NCI-H2029 (cell line): ENCODE data around the gene GIMAP2.

Experiments used
- DNase-seq: peaks from one replicate; lab custom pipeline; 2025; lab: John Stamatoyannopoulos, UW

Gene GIMAP2

GRCh38 chr7:150733482-150734095, 48.1 kb downstream of the GIMAP2 start:
- DNase-seq = no peak

GRCh38 chr7:150734254-150734653, 48.7 kb downstream of the GIMAP2 start:
- DNase-seq = no peak

- DNase-seq = no peak
Measured at GRCh38 chr7:150735596-150736358, 50.3 kb downstream of the GIMAP2 start.

GRCh38 chr7:150736864-150737263, 51.4 kb downstream of the GIMAP2 start:
- no peak for DNase-seq

DNA sequence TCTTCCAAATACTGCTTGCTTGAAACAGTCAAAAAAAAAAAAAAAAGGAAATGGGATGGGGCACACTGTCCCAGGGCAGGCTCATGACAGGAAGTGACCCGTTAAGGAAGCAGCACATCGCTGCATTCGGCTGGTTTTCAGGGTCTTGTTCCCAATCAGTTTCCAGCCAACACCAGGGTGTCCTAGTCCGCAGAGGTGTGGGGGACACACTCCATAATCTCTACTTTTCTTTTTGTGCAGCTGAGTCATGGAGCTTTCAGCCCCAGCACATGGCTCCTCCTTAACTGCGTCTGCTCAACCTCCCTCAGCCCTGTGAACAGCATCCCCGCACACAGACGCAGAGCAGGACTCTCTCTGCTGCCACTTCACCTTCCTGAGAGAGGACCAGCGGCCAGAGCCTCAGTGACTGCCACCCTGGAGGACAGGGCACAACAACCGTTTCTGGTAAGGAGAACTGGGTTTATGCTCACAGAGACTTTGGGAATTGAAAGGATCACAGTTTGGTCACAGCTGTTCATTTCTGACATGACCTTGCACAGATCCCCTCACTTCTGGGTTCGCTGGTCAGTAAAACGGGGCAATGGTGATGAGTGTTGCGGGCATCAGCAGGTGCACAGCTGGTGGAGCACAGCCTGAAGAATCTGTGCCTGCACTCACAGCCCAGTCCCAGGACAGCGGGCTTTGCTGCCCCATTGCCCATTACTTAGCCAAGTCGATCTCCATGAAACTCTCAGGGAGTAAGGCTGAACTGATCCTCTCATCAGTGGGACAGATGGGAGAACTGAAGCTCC, 52.0 kb downstream of the GIMAP2 start, which contains the start of gene GIMAP5:
Gene GIMAP5 (plus strand): TSS at position 154 of the 791 bp plus-strand sequence. CDS start 3,467 bp downstream, outside the sequence.
- DNase-seq = no peak

DNA sequence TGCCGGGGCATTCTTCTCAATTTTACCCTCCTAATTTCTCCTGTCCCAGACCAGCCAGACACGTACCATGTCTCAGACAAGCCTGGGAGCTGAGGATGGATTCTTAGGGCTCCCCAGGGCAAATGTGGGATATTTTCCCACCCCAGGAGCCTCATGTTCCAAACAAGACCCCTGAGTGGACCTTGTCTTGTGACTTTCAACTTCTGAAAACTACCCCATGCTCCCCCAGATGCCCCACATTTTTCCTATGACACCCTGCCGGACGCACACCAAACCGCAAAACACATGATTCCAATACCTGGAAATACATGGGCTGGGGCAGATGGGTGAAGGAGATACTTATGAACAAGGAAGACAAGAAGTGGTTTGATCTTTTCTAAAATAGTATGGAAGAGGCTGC, 52.6 kb downstream of the GIMAP2 start:
- DNase-seq = no peak

- DNase-seq = no peak
Measured at GRCh38 chr7:150738591-150739001, 53.1 kb downstream of the GIMAP2 start.

DNA sequence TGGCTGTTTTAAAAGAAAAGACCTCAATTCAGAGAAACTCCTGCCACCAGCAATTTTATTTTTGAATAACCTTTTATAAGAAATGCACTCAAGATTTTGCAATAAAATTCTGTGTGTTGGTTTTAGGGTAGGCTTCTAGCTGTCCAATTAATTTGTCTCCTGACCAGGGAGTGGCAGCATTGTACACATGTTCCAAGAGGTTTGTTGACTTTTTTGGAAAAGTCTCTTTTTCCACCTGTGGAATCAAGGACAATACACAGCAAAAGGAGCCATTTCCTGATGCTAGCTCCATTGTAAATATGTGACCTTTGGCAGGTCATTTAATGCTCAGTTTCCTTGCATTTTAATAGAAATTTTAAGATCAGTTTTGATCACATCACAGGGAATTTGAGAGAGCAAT, 53.5 kb downstream of the GIMAP2 start:
- DNase-seq = no peak

GRCh38 chr7:150740053-150740452, 54.5 kb downstream of the GIMAP2 start:
- no peak for DNase-seq

DNA sequence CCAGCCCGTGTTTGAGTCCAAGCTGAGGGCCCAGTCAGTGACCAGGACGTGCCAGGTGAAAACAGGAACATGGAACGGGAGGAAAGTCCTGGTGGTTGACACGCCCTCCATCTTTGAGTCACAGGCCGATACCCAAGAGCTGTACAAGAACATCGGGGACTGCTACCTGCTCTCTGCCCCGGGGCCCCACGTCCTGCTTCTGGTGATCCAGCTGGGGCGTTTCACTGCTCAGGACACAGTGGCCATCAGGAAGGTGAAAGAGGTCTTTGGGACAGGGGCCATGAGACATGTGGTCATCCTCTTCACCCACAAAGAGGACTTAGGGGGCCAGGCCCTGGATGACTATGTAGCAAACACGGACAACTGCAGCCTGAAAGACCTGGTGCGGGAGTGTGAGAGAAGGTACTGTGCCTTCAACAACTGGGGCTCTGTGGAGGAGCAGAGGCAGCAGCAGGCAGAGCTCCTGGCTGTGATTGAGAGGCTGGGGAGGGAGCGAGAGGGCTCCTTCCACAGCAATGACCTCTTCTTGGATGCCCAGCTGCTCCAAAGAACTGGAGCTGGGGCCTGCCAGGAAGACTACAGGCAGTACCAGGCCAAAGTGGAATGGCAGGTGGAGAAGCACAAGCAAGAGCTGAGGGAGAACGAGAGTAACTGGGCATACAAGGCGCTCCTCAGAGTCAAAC, 56.9 kb downstream of the GIMAP2 start:
- no peak for DNase-seq
